A549 (cell line): Measurements from ENCODE around the gene TMEM163. TPM values are rescaled to one million over a fixed set of nuclear protein-coding genes. Genes with fewer than 3 reads are reported as not detected.

Experiments
- ATAC-seq, 2 experiments: fragments of 200-7000 bp in 1 of 2; fragments of >200 bp in 1 of 2; cut with Nextera tagmentation in 1 of 2; cut with Tn5 transposase in 1 of 2; 3 replicates each; pipeline versions ENCODE4 v1.8.0 to v1.9.1; 2018 to 2020; ENCODE audit warnings: mild to moderate bottlenecking in 1 of 2, moderate library complexity in 1 of 2
- CTCF ChIA-PET: fragments of 300-600 bp; sonication (Branson Sonifier 250); formaldehyde crosslinking; extraction: SDS; loops from one replicate; lab custom pipeline; 2021; ENCODE audit warnings: antibody characterized with exemption, inconsistent platforms; lab: Yijun Ruan, JAX
- POLR2A ChIA-PET: fragments of 350-600 bp; formaldehyde crosslinking; extraction: SDS; loops from one replicate; lab custom pipeline; 2021; ENCODE audit warnings: antibody characterized with exemption, inconsistent platforms; lab: Yijun Ruan, JAX
- DNase-seq, 2 experiments: peaks; one replicate each; pipeline versions ENCODE4 v3.0.0 to v3.0.0-alpha.2; 2011 to 2016; ENCODE audit warnings: low read depth in 1 of 2, low spot score in 1 of 2
- FAIRE-seq: peaks from 2 replicates; lab custom pipeline; 2011; peaks lifted over from hg19 to GRCh38; lab: Jason Lieb, UNC
- H3K27ac ChIP-seq, 2 experiments: fragments of >200 bp; sonication (Bioruptor Twin); formaldehyde crosslinking; 3 replicates each; pipeline ENCODE4 v1.5.1; 2016 to 2017
- H3K4me1 ChIP-seq: fragments of >200 bp; sonication (Bioruptor Twin); formaldehyde crosslinking; 3 replicates; pipeline ENCODE4 v1.6.1; 2016
- H3K4me2 ChIP-seq: fragments of >200 bp; sonication (Bioruptor Twin); formaldehyde crosslinking; 3 replicates; pipeline ENCODE4 v1.6.1; 2016
- H3K4me3 ChIP-seq: fragments of >200 bp; sonication (Bioruptor Twin); formaldehyde crosslinking; 3 replicates; pipeline ENCODE4 v1.5.1; 2016
- H3K9me3 ChIP-seq: fragments of >200 bp; sonication (Bioruptor Twin); formaldehyde crosslinking; 3 replicates; pipeline ENCODE4 v1.6.1; 2016
- BHLHE40 ChIP-seq: IDR thresholded peaks from 2 replicates; pipeline ENCODE4 v1.6.1; 2012; ENCODE audit warnings: low read depth, low read length, inconsistent platforms
- CBX2 ChIP-seq: fragments of 200-600 bp; sonication (generic); IDR thresholded peaks from 2 replicates; pipeline ENCODE4 v1.6.1; 2016; ENCODE audit warnings: low read depth, mild to moderate bottlenecking, borderline replicate concordance
- CEBPB ChIP-seq, 2 experiments: fragments of >200 bp in 1 of 2; sonication (Bioruptor Twin) in 1 of 2; formaldehyde crosslinking in 1 of 2; IDR thresholded peaks; 2 replicates each; pipeline ENCODE4 v1.6.1; 2012 to 2016
- ELK1 ChIP-seq: fragments of 150-350 bp; IDR thresholded peaks from 2 replicates; pipeline ENCODE4 v1.6.1; 2014; ENCODE audit warnings: low read depth, mild to moderate bottlenecking, low read length
- FOSB ChIP-seq: fragments of 250-450 bp; sonication (Bioruptor Pico); IDR thresholded peaks from 2 replicates; pipeline ENCODE4 v1.5.0; 2020; ENCODE audit warnings: mild to moderate bottlenecking, moderate library complexity
- FOXS1 ChIP-seq: fragments of 250-450 bp; sonication (Bioruptor Pico); IDR thresholded peaks from 2 replicates; pipeline ENCODE4 v1.5.0; 2020; ENCODE audit warnings: mild to moderate bottlenecking, moderate library complexity
- HDAC2 ChIP-seq: fragments of 200-600 bp; sonication (generic); IDR thresholded peaks from 2 replicates; pipeline ENCODE4 v1.6.1; 2016
- HMGXB4 ChIP-seq: fragments of 250-450 bp; sonication (Bioruptor Pico); IDR thresholded peaks from 2 replicates; pipeline ENCODE4 v1.5.0; 2021; ENCODE audit warnings: mild to moderate bottlenecking, moderate library complexity, borderline replicate concordance
- HOXB13 ChIP-seq: fragments of 250-450 bp; sonication (Bioruptor Pico); IDR thresholded peaks from 2 replicates; pipeline ENCODE4 v1.5.0; 2020; ENCODE audit warnings: low read depth, mild to moderate bottlenecking, moderate library complexity
- HOXB5 ChIP-seq: fragments of 250-450 bp; sonication (Bioruptor Pico); IDR thresholded peaks from 2 replicates; pipeline ENCODE4 v1.5.0; 2020; ENCODE audit warnings: mild to moderate bottlenecking, moderate library complexity
- JUN ChIP-seq, 2 experiments: fragments of >200 bp; sonication (Bioruptor Twin); formaldehyde crosslinking; IDR thresholded peaks; 2 replicates in 1 of 2; 3 replicates in 1 of 2; pipeline ENCODE4 v1.6.1; 2016 to 2017
- RCOR1 ChIP-seq: fragments of 150-350 bp; IDR thresholded peaks from 2 replicates; pipeline ENCODE4 v1.6.1; 2014; ENCODE audit warnings: antibody characterized with exemption, low read length, low read depth
- RNF2 ChIP-seq: fragments of 200-600 bp; sonication (generic); IDR thresholded peaks from 2 replicates; pipeline ENCODE4 v1.6.1; 2016; ENCODE audit warnings: low read depth, mild to moderate bottlenecking, antibody characterized with exemption, moderate library complexity, borderline replicate concordance
- TFCP2L1 ChIP-seq: fragments of 250-450 bp; sonication (Bioruptor Pico); IDR thresholded peaks from 2 replicates; pipeline ENCODE4 v1.5.0; 2021; ENCODE audit warnings: mild to moderate bottlenecking
- USF2 ChIP-seq: fragments of 450-650 bp; IDR thresholded peaks from 2 replicates; pipeline ENCODE4 v1.6.1; 2014; ENCODE audit warnings: antibody characterized with exemption
- ZFP36 ChIP-seq: fragments of 450-650 bp; IDR thresholded peaks from 2 replicates; pipeline ENCODE4 v1.6.1; 2014; ENCODE audit warnings: borderline replicate concordance; ENCODE audit not compliant: partially characterized antibody
- ZNF302 ChIP-seq: fragments of 250-450 bp; sonication (Bioruptor Pico); IDR thresholded peaks from 2 replicates; pipeline ENCODE4 v1.9.0; 2021; ENCODE audit warnings: inconsistent platforms, mild to moderate bottlenecking, moderate library complexity
- whole genome bisulfite sequencing: methylation state at CpG from one replicate; pipeline ENCODE4 v1.1.6; 2017; ENCODE audit errors: missing lambda C conversion rate; 5-methylcytosine and 5-hydroxymethylcytosine counted together
- polyA plus RNA-seq, 4 experiments: library from polyadenylated mRNA; depleted of rRNA in 3 of 4; stranded (reverse); fragments of >200 nt; fragmentation: RNase III in 1 of 4; extraction: RNeasy Plus Mini Kit Qiagen cat#74134 plus additional on column Dnase treatment in 1 of 4; gene quantifications; 2 replicates in 3 of 4; 3 replicates in 1 of 4; pipeline ENCODE4 v1.2.3, GENCODE V29; 2011 to 2017
- TF ChIP-seq, protein P1 (sequence below): fragments of >200 bp; sonication (Bioruptor Twin); formaldehyde crosslinking; IDR thresholded peaks from 3 replicates; pipeline ENCODE4 v1.5.1; 2016
- TF ChIP-seq, protein P2 (sequence below): fragments of 200-600 bp; sonication (generic); IDR thresholded peaks from 2 replicates; pipeline ENCODE4 v1.6.1; 2016; ENCODE audit warnings: antibody characterized with exemption, mild to moderate bottlenecking, moderate library complexity
- TF ChIP-seq, protein P3 (sequence below): fragments of >200 bp; sonication (Bioruptor Twin); formaldehyde crosslinking; IDR thresholded peaks from 2 replicates; pipeline ENCODE4 v1.6.1; 2016

Gene TMEM163
- polyA plus RNA-seq, 2 of the 4 experiments (the other 2 are of a cell fraction), result not detected

GRCh38 chr2:134736167-134736880 lies 17.5 kb upstream of the TMEM163 start (continued):
- TF ChIP-seq ZNF302 (CRISPR knock-in tag) (no peak), RCOR1 (no peak), FOXS1 (CRISPR knock-in tag) (no peak)
- TF ChIP-seq, all 56 proteins: peak for 0

GRCh38 chr2:134728163-134728562 lies 9.4 kb upstream of the TMEM163 start:
- Histone ChIP-seq H3K27ac (no peak overlapping the region), H3K4me1 (no peaks in the 10 kb centered on the region), H3K4me2 (no peak overlapping the region), H3K9me3 (no peaks in the 10 kb centered on the region), H3K4me3 (no peak overlapping the region)
- ChIA-PET CTCF (no interaction called here), POLR2A (no interaction called here)
- no peak for FAIRE-seq
- TF ChIP-seq FOSB (CRISPR knock-in tag) (no peak), HOXB5 (no peak), CEBPB (IDR thresholded peaks at IDR 0.05) (no peak), ELK1 (no peak), USF2 (no peak), RNF2 (no peak), TFCP2L1 (CRISPR knock-in tag) (no peak), HMGXB4 (CRISPR knock-in tag) (no peak), JUN (IDR thresholded peaks at IDR 0.05) (no peak), CBX2 (no peak), HDAC2 (no peak), HOXB13 (CRISPR knock-in tag) (no peak), ZFP36 (no peak), BHLHE40 (no peak)
- TF ChIP-seq, protein P1, sequence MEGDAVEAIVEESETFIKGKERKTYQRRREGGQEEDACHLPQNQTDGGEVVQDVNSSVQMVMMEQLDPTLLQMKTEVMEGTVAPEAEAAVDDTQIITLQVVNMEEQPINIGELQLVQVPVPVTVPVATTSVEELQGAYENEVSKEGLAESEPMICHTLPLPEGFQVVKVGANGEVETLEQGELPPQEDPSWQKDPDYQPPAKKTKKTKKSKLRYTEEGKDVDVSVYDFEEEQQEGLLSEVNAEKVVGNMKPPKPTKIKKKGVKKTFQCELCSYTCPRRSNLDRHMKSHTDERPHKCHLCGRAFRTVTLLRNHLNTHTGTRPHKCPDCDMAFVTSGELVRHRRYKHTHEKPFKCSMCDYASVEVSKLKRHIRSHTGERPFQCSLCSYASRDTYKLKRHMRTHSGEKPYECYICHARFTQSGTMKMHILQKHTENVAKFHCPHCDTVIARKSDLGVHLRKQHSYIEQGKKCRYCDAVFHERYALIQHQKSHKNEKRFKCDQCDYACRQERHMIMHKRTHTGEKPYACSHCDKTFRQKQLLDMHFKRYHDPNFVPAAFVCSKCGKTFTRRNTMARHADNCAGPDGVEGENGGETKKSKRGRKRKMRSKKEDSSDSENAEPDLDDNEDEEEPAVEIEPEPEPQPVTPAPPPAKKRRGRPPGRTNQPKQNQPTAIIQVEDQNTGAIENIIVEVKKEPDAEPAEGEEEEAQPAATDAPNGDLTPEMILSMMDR, result no peak
- TF ChIP-seq, protein P2, sequence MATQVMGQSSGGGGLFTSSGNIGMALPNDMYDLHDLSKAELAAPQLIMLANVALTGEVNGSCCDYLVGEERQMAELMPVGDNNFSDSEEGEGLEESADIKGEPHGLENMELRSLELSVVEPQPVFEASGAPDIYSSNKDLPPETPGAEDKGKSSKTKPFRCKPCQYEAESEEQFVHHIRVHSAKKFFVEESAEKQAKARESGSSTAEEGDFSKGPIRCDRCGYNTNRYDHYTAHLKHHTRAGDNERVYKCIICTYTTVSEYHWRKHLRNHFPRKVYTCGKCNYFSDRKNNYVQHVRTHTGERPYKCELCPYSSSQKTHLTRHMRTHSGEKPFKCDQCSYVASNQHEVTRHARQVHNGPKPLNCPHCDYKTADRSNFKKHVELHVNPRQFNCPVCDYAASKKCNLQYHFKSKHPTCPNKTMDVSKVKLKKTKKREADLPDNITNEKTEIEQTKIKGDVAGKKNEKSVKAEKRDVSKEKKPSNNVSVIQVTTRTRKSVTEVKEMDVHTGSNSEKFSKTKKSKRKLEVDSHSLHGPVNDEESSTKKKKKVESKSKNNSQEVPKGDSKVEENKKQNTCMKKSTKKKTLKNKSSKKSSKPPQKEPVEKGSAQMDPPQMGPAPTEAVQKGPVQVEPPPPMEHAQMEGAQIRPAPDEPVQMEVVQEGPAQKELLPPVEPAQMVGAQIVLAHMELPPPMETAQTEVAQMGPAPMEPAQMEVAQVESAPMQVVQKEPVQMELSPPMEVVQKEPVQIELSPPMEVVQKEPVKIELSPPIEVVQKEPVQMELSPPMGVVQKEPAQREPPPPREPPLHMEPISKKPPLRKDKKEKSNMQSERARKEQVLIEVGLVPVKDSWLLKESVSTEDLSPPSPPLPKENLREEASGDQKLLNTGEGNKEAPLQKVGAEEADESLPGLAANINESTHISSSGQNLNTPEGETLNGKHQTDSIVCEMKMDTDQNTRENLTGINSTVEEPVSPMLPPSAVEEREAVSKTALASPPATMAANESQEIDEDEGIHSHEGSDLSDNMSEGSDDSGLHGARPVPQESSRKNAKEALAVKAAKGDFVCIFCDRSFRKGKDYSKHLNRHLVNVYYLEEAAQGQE, result no peak
- TF ChIP-seq, protein P3, sequence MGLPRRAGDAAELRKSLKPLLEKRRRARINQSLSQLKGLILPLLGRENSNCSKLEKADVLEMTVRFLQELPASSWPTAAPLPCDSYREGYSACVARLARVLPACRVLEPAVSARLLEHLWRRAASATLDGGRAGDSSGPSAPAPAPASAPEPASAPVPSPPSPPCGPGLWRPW, result no peak
- DNase-seq, result no peak
- ATAC-seq, result no peak
- WGBS, result 37% methylated on average over 3 of the region's 3 CpGs
